ENCODE results near the gene TFE3. TPM values are rescaled to one million over a fixed set of nuclear protein-coding genes. Genes with fewer than 3 reads are reported as not detected.

Gene TFE3, protein sequence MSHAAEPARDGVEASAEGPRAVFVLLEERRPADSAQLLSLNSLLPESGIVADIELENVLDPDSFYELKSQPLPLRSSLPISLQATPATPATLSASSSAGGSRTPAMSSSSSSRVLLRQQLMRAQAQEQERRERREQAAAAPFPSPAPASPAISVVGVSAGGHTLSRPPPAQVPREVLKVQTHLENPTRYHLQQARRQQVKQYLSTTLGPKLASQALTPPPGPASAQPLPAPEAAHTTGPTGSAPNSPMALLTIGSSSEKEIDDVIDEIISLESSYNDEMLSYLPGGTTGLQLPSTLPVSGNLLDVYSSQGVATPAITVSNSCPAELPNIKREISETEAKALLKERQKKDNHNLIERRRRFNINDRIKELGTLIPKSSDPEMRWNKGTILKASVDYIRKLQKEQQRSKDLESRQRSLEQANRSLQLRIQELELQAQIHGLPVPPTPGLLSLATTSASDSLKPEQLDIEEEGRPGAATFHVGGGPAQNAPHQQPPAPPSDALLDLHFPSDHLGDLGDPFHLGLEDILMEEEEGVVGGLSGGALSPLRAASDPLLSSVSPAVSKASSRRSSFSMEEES
- polyA plus RNA-seq (2013, experiment 1 of 4), result 25.3 TPM
- polyA plus RNA-seq (2013, experiment 2 of 4), result 23.0 TPM
- 18.9 TPM for polyA plus RNA-seq (2013, experiment 3 of 4)
- 19.5 TPM for polyA plus RNA-seq (2013, experiment 4 of 4)

DNA sequence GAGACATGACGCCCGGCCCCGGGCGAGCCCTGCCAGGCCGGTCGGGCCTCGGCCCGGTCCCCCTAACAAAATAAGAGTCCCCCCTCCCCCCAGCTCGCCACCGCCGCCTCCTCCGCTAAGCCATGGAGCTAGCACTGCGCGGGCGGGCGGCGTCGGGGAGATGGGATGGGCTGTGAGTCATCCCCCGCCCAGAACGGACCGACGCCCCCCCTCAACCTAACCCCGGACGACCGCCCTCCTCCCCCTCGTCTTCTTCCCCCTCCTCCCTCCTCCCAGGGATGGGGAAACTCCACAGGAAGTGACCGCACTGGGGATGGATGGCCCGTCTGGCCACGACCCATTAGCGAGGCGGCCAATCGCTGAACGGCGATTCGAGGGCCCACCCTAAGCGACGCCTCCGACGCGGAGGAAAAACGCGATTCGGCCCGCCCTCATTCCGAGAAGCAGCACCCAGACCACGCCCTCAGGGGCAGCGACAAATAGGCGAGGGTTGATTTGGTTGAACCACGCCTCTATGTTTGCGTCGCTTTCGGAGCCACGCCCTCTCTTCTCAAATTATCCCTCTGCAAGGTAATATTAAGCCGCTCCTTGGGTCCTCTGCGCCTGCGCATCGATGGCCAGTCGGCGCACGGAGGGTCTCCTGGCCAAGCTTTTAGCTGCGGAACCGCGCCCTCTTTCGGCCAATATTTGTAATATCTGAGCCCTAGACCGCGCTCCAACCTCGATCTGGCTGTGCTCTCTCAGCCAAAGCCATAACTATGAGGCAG is at the start of gene TFE3:
TFE3 (minus strand) TSS at position 138 of the 767 bp plus-strand sequence; CDS start at position 7, 131 bp downstream.
- peaks cover 11% of the 10 kb centered on the region for H3K4me1 ChIP-seq (ENCODE audit: control insufficient read depth, insufficient read depth, low read length)
- H3K4me3 ChIP-seq (ENCODE audit: insufficient read depth, low read depth, low read length), result peak within 1 kb of the TSS; percentile 63
- 0% methylated on average over 44 to 64 of the region's 67 CpGs for WGBS, 2 experiments
- H3K36me3 ChIP-seq (ENCODE audit: control insufficient read depth, insufficient read depth, low read length), result peaks cover 3% of the 10 kb centered on the region
- peak within 1 kb of the TSS; percentile 17 for H3K27ac ChIP-seq (ENCODE audit: insufficient read depth, low read depth, low read length, poor library complexity, severe bottlenecking)
- H3K27me3 ChIP-seq (ENCODE audit: control insufficient read depth, insufficient read depth, low read length, poor library complexity, severe bottlenecking), result no peaks in the 10 kb centered on the region
- no peaks in the 10 kb centered on the region for H3K9me3 ChIP-seq (ENCODE audit: control insufficient read depth, low read length)

GRCh38 chrX:49089553-49089952 is 46.4 kb upstream of the TFE3 start:
- WGBS, 2 experiments, result 81 to 84% methylated on average over 1 to 3 of the region's 4 CpGs
- Histone ChIP-seq H3K36me3 (ENCODE audit: control insufficient read depth, insufficient read depth, low read length) (no peaks in the 10 kb centered on the region), H3K4me1 (ENCODE audit: control insufficient read depth, insufficient read depth, low read length) (no peaks in the 10 kb centered on the region), H3K9me3 (ENCODE audit: control insufficient read depth, low read length) (no peaks in the 10 kb centered on the region), H3K4me3 (ENCODE audit: insufficient read depth, low read depth, low read length) (no peak overlapping the region), H3K27me3 (ENCODE audit: control insufficient read depth, insufficient read depth, low read length, poor library complexity, severe bottlenecking) (no peaks in the 10 kb centered on the region), H3K27ac (ENCODE audit: insufficient read depth, low read depth, low read length, poor library complexity, severe bottlenecking) (no peak overlapping the region)

GRCh38 chrX:49082271-49082871 is 39.2 kb upstream of the TFE3 start:
- 95% methylated on average over 4 of the region's 4 CpGs for WGBS, 2 experiments
- H3K27ac ChIP-seq (ENCODE audit: insufficient read depth, low read depth, low read length, poor library complexity, severe bottlenecking), result no peak overlapping the region
- no peaks in the 10 kb centered on the region for H3K27me3 ChIP-seq (ENCODE audit: control insufficient read depth, insufficient read depth, low read length, poor library complexity, severe bottlenecking)
- H3K36me3 ChIP-seq (ENCODE audit: control insufficient read depth, insufficient read depth, low read length), result no peaks in the 10 kb centered on the region
- H3K9me3 ChIP-seq (ENCODE audit: control insufficient read depth, low read length), result no peaks in the 10 kb centered on the region
- H3K4me1 ChIP-seq (ENCODE audit: control insufficient read depth, insufficient read depth, low read length), result no peaks in the 10 kb centered on the region
- no peak overlapping the region for H3K4me3 ChIP-seq (ENCODE audit: insufficient read depth, low read depth, low read length)

- WGBS, 2 experiments, result 1% methylated on average over 52 to 53 of the region's 55 CpGs
- Histone ChIP-seq H3K27ac (ENCODE audit: insufficient read depth, low read depth, low read length, poor library complexity, severe bottlenecking) (peak within 1 kb of the TSS; percentile 22), H3K9me3 (ENCODE audit: control insufficient read depth, low read length) (no peaks in the 10 kb centered on the region)
Observed at GRCh38 chrX:49079489-49080428, 36.6 kb upstream of the TFE3 start, which contains the start of gene WDR45. Gene WDR45, minus strand, starts transcription at chrX:49079887. Its CDS starts 1,792 bp downstream, at chrX:49078095.

DNA sequence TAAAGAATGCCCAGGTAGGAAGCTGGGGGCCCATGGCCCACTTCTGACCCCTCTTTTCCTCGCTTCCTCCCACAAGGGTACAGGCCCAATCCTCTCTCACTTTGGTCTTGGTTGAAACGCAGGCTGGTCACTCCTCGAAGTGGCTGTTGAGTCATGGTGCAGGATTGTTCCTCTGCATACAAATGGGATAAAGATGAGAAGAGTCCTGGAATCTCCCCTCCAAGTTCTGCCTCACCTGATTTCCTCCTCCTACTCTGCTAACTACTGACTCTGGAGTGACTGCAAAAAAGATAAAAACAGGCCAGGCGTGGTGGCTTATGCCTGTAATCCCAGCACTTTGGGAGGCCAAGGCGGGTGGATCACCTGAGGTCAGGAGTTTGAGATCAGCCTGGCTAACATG is 34.8 kb upstream of the TFE3 start:
- H3K27ac ChIP-seq (ENCODE audit: insufficient read depth, low read depth, low read length, poor library complexity, severe bottlenecking), result no peak overlapping the region
- WGBS, 2 experiments, result 91 to 96% methylated on average over 3 to 5 of the region's 5 CpGs

More at GRCh38 chrX:49079489-49080428, 36.6 kb upstream of the TFE3 start, which contains the start of gene WDR45:
- Histone ChIP-seq H3K36me3 (ENCODE audit: control insufficient read depth, insufficient read depth, low read length) (no peaks in the 10 kb centered on the region), H3K4me1 (ENCODE audit: control insufficient read depth, insufficient read depth, low read length) (no peaks in the 10 kb centered on the region), H3K4me3 (ENCODE audit: insufficient read depth, low read depth, low read length) (peak within 1 kb of the TSS; percentile 49), H3K27me3 (ENCODE audit: control insufficient read depth, insufficient read depth, low read length, poor library complexity, severe bottlenecking) (no peaks in the 10 kb centered on the region)

GRCh38 chrX:49075347-49075746 is 32.2 kb upstream of the TFE3 start:
- Histone ChIP-seq H3K4me3 (ENCODE audit: insufficient read depth, low read depth, low read length) (no peak overlapping the region), H3K27ac (ENCODE audit: insufficient read depth, low read depth, low read length, poor library complexity, severe bottlenecking) (no peak overlapping the region), H3K36me3 (ENCODE audit: control insufficient read depth, insufficient read depth, low read length) (no peaks in the 10 kb centered on the region), H3K27me3 (ENCODE audit: control insufficient read depth, insufficient read depth, low read length, poor library complexity, severe bottlenecking) (no peaks in the 10 kb centered on the region), H3K4me1 (ENCODE audit: control insufficient read depth, insufficient read depth, low read length) (no peaks in the 10 kb centered on the region), H3K9me3 (ENCODE audit: control insufficient read depth, low read length) (no peaks in the 10 kb centered on the region)
- 93 to 95% methylated on average over 12 to 13 of the region's 13 CpGs for WGBS, 2 experiments

More for the DNA sequence above, 34.8 kb upstream of the TFE3 start:
- Histone ChIP-seq H3K4me3 (ENCODE audit: insufficient read depth, low read depth, low read length) (no peak overlapping the region), H3K36me3 (ENCODE audit: control insufficient read depth, insufficient read depth, low read length) (no peaks in the 10 kb centered on the region), H3K9me3 (ENCODE audit: control insufficient read depth, low read length) (no peaks in the 10 kb centered on the region), H3K4me1 (ENCODE audit: control insufficient read depth, insufficient read depth, low read length) (no peaks in the 10 kb centered on the region), H3K27me3 (ENCODE audit: control insufficient read depth, insufficient read depth, low read length, poor library complexity, severe bottlenecking) (no peaks in the 10 kb centered on the region)

DNA sequence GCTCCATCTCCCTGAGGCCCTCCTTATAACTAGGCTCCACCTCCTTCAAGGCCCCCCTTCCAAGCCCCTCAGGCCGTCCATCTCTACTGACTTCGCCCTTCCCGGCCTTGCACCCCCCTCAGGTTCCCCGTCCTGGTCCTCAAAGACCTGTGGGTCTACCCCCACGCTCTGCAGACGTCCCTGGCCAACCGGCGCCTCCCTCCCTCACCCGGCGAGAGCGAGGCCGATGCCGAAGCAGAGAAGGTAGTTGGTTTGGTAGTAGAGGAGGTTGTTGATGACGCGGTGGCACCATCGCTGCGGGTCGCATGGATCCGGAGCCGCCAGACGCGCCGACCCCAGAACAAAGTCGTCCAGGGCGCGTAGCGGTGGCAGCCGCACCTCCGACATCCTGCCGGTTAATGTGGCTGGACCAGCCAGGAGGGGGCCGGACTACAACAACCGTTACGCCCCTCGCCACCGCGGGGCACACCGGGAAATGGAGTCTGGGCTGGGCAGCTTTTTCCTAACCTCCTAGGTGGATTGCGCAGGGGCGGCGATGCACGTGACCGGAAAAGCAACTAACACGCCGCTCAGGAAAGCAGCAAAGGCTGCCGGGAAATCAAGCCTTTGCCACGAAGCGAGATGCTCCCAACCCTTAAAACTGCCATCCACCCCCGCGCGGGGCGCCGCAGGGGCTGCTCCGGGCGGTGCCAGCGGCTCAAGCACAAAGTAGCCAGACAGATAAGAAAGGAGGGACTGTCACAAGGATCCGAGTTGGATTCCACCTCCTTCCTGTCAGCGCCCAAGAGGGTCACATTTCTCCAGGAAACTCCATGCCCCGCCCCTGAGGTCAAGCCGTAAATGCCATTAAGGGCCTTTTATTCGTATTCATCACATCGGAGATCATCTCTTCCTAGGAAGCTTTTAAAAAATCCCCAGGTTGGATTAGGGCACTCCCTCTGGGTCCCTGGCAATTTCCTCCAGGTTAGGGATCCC is 30.7 kb upstream of the TFE3 start, which contains the start of gene PRAF2:
PRAF2 (minus strand) TSS at position 402 of the 975 bp plus-strand sequence; CDS start at position 387, 15 bp downstream.
- peak within 1 kb of the TSS; percentile 55 for H3K27ac ChIP-seq (ENCODE audit: insufficient read depth, low read depth, low read length, poor library complexity, severe bottlenecking)
- no peaks in the 10 kb centered on the region for H3K36me3 ChIP-seq (ENCODE audit: control insufficient read depth, insufficient read depth, low read length)
- no peaks in the 10 kb centered on the region for H3K9me3 ChIP-seq (ENCODE audit: control insufficient read depth, low read length)
- H3K4me1 ChIP-seq (ENCODE audit: control insufficient read depth, insufficient read depth, low read length), result no peaks in the 10 kb centered on the region
- 4% methylated on average over 61 of the region's 61 CpGs for WGBS, 2 experiments
- no peaks in the 10 kb centered on the region for H3K27me3 ChIP-seq (ENCODE audit: control insufficient read depth, insufficient read depth, low read length, poor library complexity, severe bottlenecking)
- peak within 1 kb of the TSS; percentile 77 for H3K4me3 ChIP-seq (ENCODE audit: insufficient read depth, low read depth, low read length)

- Histone ChIP-seq H3K27ac (ENCODE audit: insufficient read depth, low read depth, low read length, poor library complexity, severe bottlenecking) (no peak overlapping the region), H3K27me3 (ENCODE audit: control insufficient read depth, insufficient read depth, low read length, poor library complexity, severe bottlenecking) (no peaks in the 10 kb centered on the region), H3K4me1 (ENCODE audit: control insufficient read depth, insufficient read depth, low read length) (no peaks in the 10 kb centered on the region), H3K36me3 (ENCODE audit: control insufficient read depth, insufficient read depth, low read length) (no peaks in the 10 kb centered on the region), H3K4me3 (ENCODE audit: insufficient read depth, low read depth, low read length) (peak overlapping the region; percentile 77), H3K9me3 (ENCODE audit: control insufficient read depth, low read length) (no peaks in the 10 kb centered on the region)
- WGBS, 2 experiments, result 67 to 73% methylated on average over 10 of the region's 10 CpGs
Observed at GRCh38 chrX:49072712-49073095, 29.5 kb upstream of the TFE3 start.
